ENCODE measurements around the gene LIMK1.

LIMK1 gene

DNA sequence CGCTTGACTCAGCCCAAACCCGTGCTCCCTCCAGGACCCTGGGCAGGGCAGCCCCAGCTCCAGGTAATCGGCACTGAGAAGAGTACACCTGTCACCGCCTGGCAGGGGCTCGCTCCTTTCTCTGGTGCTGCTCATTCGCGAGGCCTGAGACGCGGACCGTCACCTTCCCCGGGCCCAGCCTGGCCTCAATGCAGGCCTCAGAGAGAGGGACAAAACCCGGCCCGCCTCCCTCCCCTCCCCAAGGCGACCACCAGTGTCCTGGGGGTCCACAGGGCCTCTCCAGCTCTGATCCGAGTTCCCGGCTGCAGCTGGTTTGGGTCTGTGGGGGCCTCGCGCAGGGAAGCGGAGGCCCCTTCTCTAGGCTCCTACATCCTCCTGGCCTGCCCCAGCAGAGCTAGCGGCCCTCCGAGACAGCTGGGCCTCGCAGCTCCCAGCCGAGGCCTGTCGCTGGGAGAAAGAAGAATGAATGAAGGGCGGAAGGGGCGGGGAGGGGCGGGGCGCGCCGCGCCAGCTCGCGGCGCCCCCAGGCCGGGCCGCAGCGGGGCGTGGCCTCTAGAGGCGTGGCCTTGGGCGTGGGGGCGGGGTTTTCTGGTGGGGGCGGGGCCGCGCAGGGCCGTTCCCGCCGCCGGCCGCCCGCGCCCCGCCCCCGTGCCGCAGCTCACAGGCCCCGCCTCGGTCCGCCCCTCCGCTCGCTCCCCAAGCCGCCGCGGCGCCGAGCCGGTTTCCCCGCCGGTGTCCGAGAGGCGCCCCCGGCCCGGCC, at the start of gene LIMK1:
Gene LIMK1 (plus strand): TSS at position 688 of the 760 bp plus-strand sequence. CDS start 187 bp downstream, outside the sequence.
- Histone ChIP-seq H3K36me3 (replicated peaks; ENCODE audit: insufficient read depth, low read length) (no peaks in the 10 kb centered on the region), H3K4me3 (ENCODE audit: low read length) (peak within 1 kb of the TSS; percentile 75), H3K27ac (ENCODE audit: low read length) (no peak within 1 kb of the TSS), H3K9ac (ENCODE audit: low read length) (peak within 1 kb of the TSS; percentile 71), H3K4me1 (ENCODE audit: low read length) (no peaks in the 10 kb centered on the region), H3F3A (ENCODE audit: insufficient read depth, low read length) (no peaks in the 10 kb centered on the region), H2AFZ (ENCODE audit: low read length) (peak within 1 kb of the TSS; percentile 91), H3K4me2 (ENCODE audit: low read depth, low read length) (peak within 1 kb of the TSS; percentile 95), H4K20me1 (ENCODE audit: insufficient read depth, low read length) (no peaks in the 10 kb centered on the region), H3K27me3 (replicated peaks; ENCODE audit: insufficient read depth, low read length) (no peaks in the 10 kb centered on the region), H3K9me3 (replicated peaks; ENCODE audit: insufficient read depth, low read length) (no peaks in the 10 kb centered on the region), H3K9me2 (replicated peaks; ENCODE audit: insufficient read depth, low read length) (no peaks in the 10 kb centered on the region), H3K79me2 (ENCODE audit: low read length) (no peaks in the 10 kb centered on the region)
- peak; percentile 76 for DNase-seq
- no peak for TF ChIP-seq EZH2phosphoT487 (IDR thresholded peaks at IDR 0.05; ENCODE audit: low read length)
- TF ChIP-seq EZH2 (optimal IDR thresholded peaks at IDR 0.05; ENCODE audit: low read depth, low read length) = no peak
- TF ChIP-seq, protein P1, sequence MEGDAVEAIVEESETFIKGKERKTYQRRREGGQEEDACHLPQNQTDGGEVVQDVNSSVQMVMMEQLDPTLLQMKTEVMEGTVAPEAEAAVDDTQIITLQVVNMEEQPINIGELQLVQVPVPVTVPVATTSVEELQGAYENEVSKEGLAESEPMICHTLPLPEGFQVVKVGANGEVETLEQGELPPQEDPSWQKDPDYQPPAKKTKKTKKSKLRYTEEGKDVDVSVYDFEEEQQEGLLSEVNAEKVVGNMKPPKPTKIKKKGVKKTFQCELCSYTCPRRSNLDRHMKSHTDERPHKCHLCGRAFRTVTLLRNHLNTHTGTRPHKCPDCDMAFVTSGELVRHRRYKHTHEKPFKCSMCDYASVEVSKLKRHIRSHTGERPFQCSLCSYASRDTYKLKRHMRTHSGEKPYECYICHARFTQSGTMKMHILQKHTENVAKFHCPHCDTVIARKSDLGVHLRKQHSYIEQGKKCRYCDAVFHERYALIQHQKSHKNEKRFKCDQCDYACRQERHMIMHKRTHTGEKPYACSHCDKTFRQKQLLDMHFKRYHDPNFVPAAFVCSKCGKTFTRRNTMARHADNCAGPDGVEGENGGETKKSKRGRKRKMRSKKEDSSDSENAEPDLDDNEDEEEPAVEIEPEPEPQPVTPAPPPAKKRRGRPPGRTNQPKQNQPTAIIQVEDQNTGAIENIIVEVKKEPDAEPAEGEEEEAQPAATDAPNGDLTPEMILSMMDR (IDR thresholded peaks at IDR 0.05; ENCODE audit: low read length) = no peak

DNA sequence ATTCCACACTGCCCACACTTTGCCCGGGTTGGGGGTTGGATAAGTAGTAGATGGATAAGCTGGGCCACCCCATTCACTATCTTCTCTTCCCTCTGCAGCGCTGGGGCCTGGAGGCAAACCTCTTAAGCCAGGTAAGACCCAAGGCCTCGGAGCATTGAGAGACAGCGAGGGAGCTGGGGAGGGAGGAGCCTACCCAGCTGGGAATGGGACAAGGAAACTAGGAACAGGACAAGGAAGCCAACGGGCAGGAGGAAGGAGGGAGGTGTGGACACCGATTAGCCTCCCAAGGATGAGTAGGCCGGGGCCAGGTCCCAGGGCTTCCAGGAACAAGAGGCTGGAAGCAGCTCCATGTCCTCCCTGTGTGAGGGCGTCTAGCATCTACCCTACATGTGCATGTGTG, 46.0 kb upstream of the LIMK1 start:
- H3F3A ChIP-seq (ENCODE audit: insufficient read depth, low read length) = no peaks in the 10 kb centered on the region

GRCh38 chr7:74038194-74038961, 45.2 kb upstream of the LIMK1 start:
- no peak for DNase-seq
- TF ChIP-seq EZH2 (optimal IDR thresholded peaks at IDR 0.05; ENCODE audit: low read depth, low read length) (no peak), EZH2phosphoT487 (IDR thresholded peaks at IDR 0.05; ENCODE audit: low read length) (no peak)
- TF ChIP-seq, protein P1 (IDR thresholded peaks at IDR 0.05; ENCODE audit: low read length) = no peak
- Histone ChIP-seq H3K27me3 (replicated peaks; ENCODE audit: insufficient read depth, low read length) (peaks cover 37% of the 10 kb centered on the region), H3K79me2 (ENCODE audit: low read length) (no peaks in the 10 kb centered on the region), H3K4me3 (ENCODE audit: low read length) (no peak overlapping the region), H3K36me3 (replicated peaks; ENCODE audit: insufficient read depth, low read length) (no peaks in the 10 kb centered on the region), H3K9me2 (replicated peaks; ENCODE audit: insufficient read depth, low read length) (no peaks in the 10 kb centered on the region), H4K20me1 (ENCODE audit: insufficient read depth, low read length) (no peaks in the 10 kb centered on the region), H3K9ac (ENCODE audit: low read length) (no peak overlapping the region), H3K27ac (ENCODE audit: low read length) (no peak overlapping the region), H3F3A (ENCODE audit: insufficient read depth, low read length) (no peaks in the 10 kb centered on the region), H3K4me1 (ENCODE audit: low read length) (no peaks in the 10 kb centered on the region), H3K9me3 (replicated peaks; ENCODE audit: insufficient read depth, low read length) (no peaks in the 10 kb centered on the region), H2AFZ (ENCODE audit: low read length) (no peak overlapping the region), H3K4me2 (ENCODE audit: low read depth, low read length) (no peak overlapping the region)

More for the DNA sequence above, 46.0 kb upstream of the LIMK1 start:
- no peaks in the 10 kb centered on the region for H3K36me3 ChIP-seq (replicated peaks; ENCODE audit: insufficient read depth, low read length)
- H3K79me2 ChIP-seq (ENCODE audit: low read length) = no peaks in the 10 kb centered on the region
- H3K4me3 ChIP-seq (ENCODE audit: low read length) = no peak overlapping the region
- H3K4me1 ChIP-seq (ENCODE audit: low read length) = no peaks in the 10 kb centered on the region
- H3K9me3 ChIP-seq (replicated peaks; ENCODE audit: insufficient read depth, low read length) = no peaks in the 10 kb centered on the region
- no peaks in the 10 kb centered on the region for H4K20me1 ChIP-seq (ENCODE audit: insufficient read depth, low read length)
- H3K27me3 ChIP-seq (replicated peaks; ENCODE audit: insufficient read depth, low read length) = peaks cover 37% of the 10 kb centered on the region
- no peak overlapping the region for H3K4me2 ChIP-seq (ENCODE audit: low read depth, low read length)
- TF ChIP-seq EZH2phosphoT487 (IDR thresholded peaks at IDR 0.05; ENCODE audit: low read length) = no peak
- TF ChIP-seq, protein P1 (IDR thresholded peaks at IDR 0.05; ENCODE audit: low read length) = no peak
- no peak for TF ChIP-seq EZH2 (optimal IDR thresholded peaks at IDR 0.05; ENCODE audit: low read depth, low read length)
- no peak overlapping the region for H2AFZ ChIP-seq (ENCODE audit: low read length)
- no peak for DNase-seq
- no peaks in the 10 kb centered on the region for H3K9me2 ChIP-seq (replicated peaks; ENCODE audit: insufficient read depth, low read length)
- H3K27ac ChIP-seq (ENCODE audit: low read length) = no peak overlapping the region
- no peak overlapping the region for H3K9ac ChIP-seq (ENCODE audit: low read length)
